ENCODE measurements around the gene SWAP70.
A peak's percentile ranks its signal among the peaks of the same experiment; 100 is the strongest.

GRCh38 chr11:9748361-9748970 lies 84.6 kb downstream of the SWAP70 start:
- no peak for TF ChIP-seq REST (IDR thresholded peaks at IDR 0.05; ENCODE audit: low read depth)
- TF ChIP-seq CREB1 (IDR thresholded peaks at IDR 0.05; ENCODE audit: low read depth) = no peak
- no peak for TF ChIP-seq TEAD4 (IDR thresholded peaks at IDR 0.05)
- TF ChIP-seq, protein P1, sequence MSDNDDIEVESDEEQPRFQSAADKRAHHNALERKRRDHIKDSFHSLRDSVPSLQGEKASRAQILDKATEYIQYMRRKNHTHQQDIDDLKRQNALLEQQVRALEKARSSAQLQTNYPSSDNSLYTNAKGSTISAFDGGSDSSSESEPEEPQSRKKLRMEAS (IDR thresholded peaks at IDR 0.05) = no peak
- TF ChIP-seq FOXM1 (IDR thresholded peaks at IDR 0.05; ENCODE audit: borderline replicate concordance, low read depth) = no peak
- no peak for TF ChIP-seq NFIC (IDR thresholded peaks at IDR 0.05)
- TF ChIP-seq RAD21 (IDR thresholded peaks at IDR 0.05; ENCODE audit: low read depth) = peak; percentile 89
- no peak for TF ChIP-seq YY1 (IDR thresholded peaks at IDR 0.05; ENCODE audit: low read depth)
- no peak for TF ChIP-seq TCF12 (IDR thresholded peaks at IDR 0.05; ENCODE audit: low read depth)
- TF ChIP-seq EP300 (IDR thresholded peaks at IDR 0.05; ENCODE audit: borderline replicate concordance) = no peak

Measured in Ishikawa (cell line).